Endodermal cell (in vitro differentiated cells): ENCODE measurements around the gene DOK3. TPM values are rescaled to one million over a fixed set of nuclear protein-coding genes. Genes with fewer than 3 reads are reported as not detected.
A peak's percentile ranks its signal among the peaks of the same experiment; 100 is the strongest.

ENCODE experiments used
- DNase-seq: peaks from one replicate; pipeline ENCODE4 v3.0.0-alpha.2; 2017
- H3K27ac ChIP-seq: 2 replicates; pipeline ENCODE4 v1.5.1; 2013; ENCODE audit warnings: mild to moderate bottlenecking, low read depth, low read length, moderate library complexity
- H3K27me3 ChIP-seq: 2 replicates; pipeline ENCODE4 v1.6.1; 2013; ENCODE audit warnings: mild to moderate bottlenecking, low read length, moderate library complexity; ENCODE audit not compliant: insufficient read depth, control insufficient read depth, poor library complexity, severe bottlenecking
- H3K36me3 ChIP-seq: 2 replicates; pipeline ENCODE4 v1.7.0; 2013; ENCODE audit warnings: mild to moderate bottlenecking, low read length, moderate library complexity; ENCODE audit not compliant: control insufficient read depth, insufficient read depth
- H3K4me1 ChIP-seq: one replicate; pipeline ENCODE4 v1.7.0; 2013; ENCODE audit warnings: low read length; ENCODE audit not compliant: control insufficient read depth, insufficient read depth
- H3K4me3 ChIP-seq: 2 replicates; pipeline ENCODE4 v1.5.1; 2013; ENCODE audit warnings: mild to moderate bottlenecking, low read length, moderate library complexity
- H3K9ac ChIP-seq: 2 replicates; pipeline ENCODE4 v1.6.1; 2013; ENCODE audit warnings: mild to moderate bottlenecking, low read length, moderate library complexity; ENCODE audit not compliant: poor library complexity, severe bottlenecking; ENCODE audit errors: extremely low read depth
- H3K9me3 ChIP-seq: 2 replicates; pipeline ENCODE4 v1.6.1; 2013; ENCODE audit warnings: mild to moderate bottlenecking, low read length, moderate library complexity; ENCODE audit not compliant: control insufficient read depth
- H3K27ac Mint-ChIP-seq: 2 replicates; pipeline ENCODE4 v1.8.0; 2020; ENCODE audit warnings: mixed read lengths
- H3K27me3 Mint-ChIP-seq: 2 replicates; pipeline ENCODE4 v1.8.0; 2021; ENCODE audit warnings: mild to moderate bottlenecking, mixed read lengths; ENCODE audit not compliant: insufficient read depth
- H3K36me3 Mint-ChIP-seq: 2 replicates; pipeline ENCODE4 v1.8.0; 2020; ENCODE audit warnings: low read depth, mixed read lengths
- H3K4me1 Mint-ChIP-seq: 2 replicates; pipeline ENCODE4 v1.8.0; 2020; ENCODE audit warnings: mixed read lengths
- H3K4me3 Mint-ChIP-seq: 2 replicates; pipeline ENCODE4 v1.8.0; 2020; ENCODE audit warnings: mild to moderate bottlenecking, moderate library complexity, mixed read lengths
- H3K9me3 Mint-ChIP-seq: 2 replicates; pipeline ENCODE4 v1.8.0; 2020; ENCODE audit warnings: mild to moderate bottlenecking, mixed read lengths
- CTCF ChIP-seq: fragments of 200-600 bp; sonication (generic); conservative IDR thresholded peaks from 2 replicates; pipeline ENCODE4 v1.5.0; 2021; ENCODE audit warnings: antibody characterized with exemption, mild to moderate bottlenecking
- WGBS, 2 experiments: methylation state at CpG; one replicate each; pipeline versions ENCODE4 v1.1.5 to v1.1.7; 2013; ENCODE audit warnings: missing lambda C conversion rate in 2 of 2, mixed read lengths in 1 of 2; ENCODE audit not compliant: insufficient coverage in 1 of 2, insufficient read length in 1 of 2; 5-methylcytosine and 5-hydroxymethylcytosine counted together
- total RNA-seq, 2 donors: library from RNA; stranded (reverse); fragmentation: NEBNext Ultra II Directional in 1 of 2; extraction: Animal tissue kit (Norgen Biotek cat#: 25700) in 1 of 2; gene quantifications; 2 replicates in 1 of 2; 3 replicates in 1 of 2; pipeline ENCODE4 v1.2.1, GENCODE V29; 2021

The DOK3 gene
- total RNA-seq, 2 donors from 2014 or later, result 2.1 to 7.7 TPM

GRCh38 chr5:177489119-177489716, 20.4 kb downstream of the DOK3 start:
- 84 to 95% methylated on average over 18 to 26 of the region's 26 CpGs for WGBS, 2 experiments
- Mint-ChIP-seq H3K9me3 (no peaks in the 10 kb centered on the region), H3K4me3 (no peak overlapping the region), H3K27ac (no peak overlapping the region), H3K36me3 (peaks cover 74% of the 10 kb centered on the region), H3K27me3 (no peaks in the 10 kb centered on the region), H3K4me1 (peaks cover 10% of the 10 kb centered on the region)
- no peak overlapping the region for H3K4me3 ChIP-seq
- peaks cover 88% of the 10 kb centered on the region for H3K36me3 ChIP-seq
- H3K9ac ChIP-seq, result no peak overlapping the region
- no peak overlapping the region for H3K27ac ChIP-seq
- no peaks in the 10 kb centered on the region for H3K9me3 ChIP-seq
- peak; percentile 80 for DNase-seq
- H3K4me1 ChIP-seq, result peaks cover 7% of the 10 kb centered on the region
- TF ChIP-seq CTCF, result peak; percentile 44
- no peaks in the 10 kb centered on the region for H3K27me3 ChIP-seq

GRCh38 chr5:177487975-177488374, 21.7 kb downstream of the DOK3 start:
- no peak overlapping the region for H3K4me3 ChIP-seq
- H3K9ac ChIP-seq, result no peak overlapping the region
- Mint-ChIP-seq H3K4me3 (no peak overlapping the region), H3K27me3 (no peaks in the 10 kb centered on the region), H3K27ac (no peak overlapping the region), H3K4me1 (peaks cover 7% of the 10 kb centered on the region), H3K36me3 (peaks cover 71% of the 10 kb centered on the region), H3K9me3 (no peaks in the 10 kb centered on the region)
- WGBS, 2 experiments, result 93 to 94% methylated on average over 6 to 15 of the region's 15 CpGs
- DNase-seq, result peak; percentile 65
- H3K27me3 ChIP-seq, result no peaks in the 10 kb centered on the region
- H3K36me3 ChIP-seq, result peaks cover 87% of the 10 kb centered on the region
- H3K4me1 ChIP-seq, result no peaks in the 10 kb centered on the region
- no peak overlapping the region for H3K27ac ChIP-seq
- H3K9me3 ChIP-seq, result no peaks in the 10 kb centered on the region
- TF ChIP-seq CTCF, result peak; percentile 12

- H3K4me1 Mint-ChIP-seq, result peaks cover 4% of the 10 kb centered on the region
- Histone ChIP-seq H3K27ac (no peak overlapping the region), H3K9me3 (no peaks in the 10 kb centered on the region), H3K9ac (no peak overlapping the region), H3K27me3 (no peaks in the 10 kb centered on the region), H3K36me3 (peaks cover 86% of the 10 kb centered on the region), H3K4me1 (no peaks in the 10 kb centered on the region), H3K4me3 (no peak overlapping the region)
- no peak for TF ChIP-seq CTCF
- H3K36me3 Mint-ChIP-seq, result peaks cover 73% of the 10 kb centered on the region
- no peak overlapping the region for H3K4me3 Mint-ChIP-seq
- no peaks in the 10 kb centered on the region for H3K9me3 Mint-ChIP-seq
- no peaks in the 10 kb centered on the region for H3K27me3 Mint-ChIP-seq
- WGBS, 2 experiments, result 96 to 100% methylated on average over 5 to 8 of the region's 8 CpGs
- H3K27ac Mint-ChIP-seq, result no peak overlapping the region
- no peak for DNase-seq
These were observed 22.5 kb downstream of the DOK3 start for GRCh38 chr5:177487144-177487543.
